AG04449 (cell line): ENCODE measurements around the gene HRG.

Source experiments
- CTCF ChIA-PET: fragments of 350-600 bp; formaldehyde crosslinking; extraction: SDS; loops from one replicate; lab custom pipeline; 2021; ENCODE audit warnings: antibody characterized with exemption; lab: Yijun Ruan, JAX
- POLR2A ChIA-PET: fragments of 400-600, 350-600 bp; formaldehyde crosslinking; extraction: SDS; loops from one replicate; lab custom pipeline; 2020; ENCODE audit warnings: antibody characterized with exemption, inconsistent platforms; lab: Yijun Ruan, JAX
- DNase-seq: peaks from one replicate; pipeline ENCODE4 v3.0.0-alpha.2; 2010; ENCODE audit warnings: low read depth, low spot score
- H3K4me3 ChIP-seq: 2 replicates; pipeline ENCODE4 v1.5.1; 2011; ENCODE audit warnings: low read depth, mild to moderate bottlenecking, control low read depth, low read length
- TF ChIP-seq, protein P1 (sequence below): IDR thresholded peaks from one replicate; pipeline ENCODE4 v1.5.1; 2011; ENCODE audit warnings: mild to moderate bottlenecking, moderate library complexity, low read length, control low read depth, inconsistent platforms; ENCODE audit not compliant: insufficient read depth; ENCODE audit errors: missing control alignments

The HRG gene

DNA sequence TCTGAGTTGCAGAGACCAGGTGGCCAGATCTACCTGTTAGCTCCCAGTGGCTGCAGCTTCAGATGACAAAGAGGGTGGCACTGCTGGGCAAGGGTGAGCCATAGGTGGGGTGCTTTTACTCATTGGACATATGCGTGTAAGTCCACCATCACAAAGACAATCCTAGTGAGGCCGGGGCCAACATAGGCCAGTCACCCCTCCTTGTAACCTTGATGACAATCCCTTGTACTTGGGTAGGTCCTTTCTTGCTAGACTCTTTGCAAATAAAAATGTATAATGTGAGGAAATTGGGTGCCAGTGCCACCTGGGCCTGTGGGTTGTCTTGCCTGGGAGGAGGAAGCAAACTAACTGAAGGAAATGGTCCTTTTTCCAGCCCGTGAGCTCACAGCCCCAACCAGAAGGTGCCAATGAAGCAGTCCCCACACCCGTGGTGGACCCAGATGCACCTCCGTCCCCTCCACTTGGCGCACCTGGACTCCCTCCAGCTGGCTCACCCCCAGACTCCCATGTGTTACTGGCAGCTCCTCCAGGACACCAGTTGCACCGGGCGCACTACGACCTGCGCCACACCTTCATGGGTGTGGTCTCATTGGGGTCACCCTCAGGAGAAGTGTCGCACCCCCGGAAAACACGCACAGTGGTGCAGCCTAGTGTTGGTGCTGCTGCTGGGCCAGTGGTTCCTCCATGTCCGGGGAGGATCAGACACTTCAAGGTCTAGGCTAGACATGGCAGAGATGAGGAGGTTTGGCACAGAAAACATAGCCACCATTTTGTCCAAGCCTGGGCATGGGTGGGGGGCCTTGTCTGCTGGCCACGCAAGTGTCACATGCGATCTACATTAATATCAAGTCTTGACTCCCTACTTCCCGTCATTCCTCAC, 45.4 kb upstream of the HRG start:
- CTCF ChIA-PET: interaction anchor here (1.1 to 2.2 kb wide), 2 partner anchors 11 to 201 kb away, joined by 3 to 11 read pairs; no protein-coding TSS in a partner anchor
- POLR2A ChIA-PET: no interaction called here
- no peak overlapping the region for H3K4me3 ChIP-seq
- DNase-seq: no peak
- TF ChIP-seq, protein P1, sequence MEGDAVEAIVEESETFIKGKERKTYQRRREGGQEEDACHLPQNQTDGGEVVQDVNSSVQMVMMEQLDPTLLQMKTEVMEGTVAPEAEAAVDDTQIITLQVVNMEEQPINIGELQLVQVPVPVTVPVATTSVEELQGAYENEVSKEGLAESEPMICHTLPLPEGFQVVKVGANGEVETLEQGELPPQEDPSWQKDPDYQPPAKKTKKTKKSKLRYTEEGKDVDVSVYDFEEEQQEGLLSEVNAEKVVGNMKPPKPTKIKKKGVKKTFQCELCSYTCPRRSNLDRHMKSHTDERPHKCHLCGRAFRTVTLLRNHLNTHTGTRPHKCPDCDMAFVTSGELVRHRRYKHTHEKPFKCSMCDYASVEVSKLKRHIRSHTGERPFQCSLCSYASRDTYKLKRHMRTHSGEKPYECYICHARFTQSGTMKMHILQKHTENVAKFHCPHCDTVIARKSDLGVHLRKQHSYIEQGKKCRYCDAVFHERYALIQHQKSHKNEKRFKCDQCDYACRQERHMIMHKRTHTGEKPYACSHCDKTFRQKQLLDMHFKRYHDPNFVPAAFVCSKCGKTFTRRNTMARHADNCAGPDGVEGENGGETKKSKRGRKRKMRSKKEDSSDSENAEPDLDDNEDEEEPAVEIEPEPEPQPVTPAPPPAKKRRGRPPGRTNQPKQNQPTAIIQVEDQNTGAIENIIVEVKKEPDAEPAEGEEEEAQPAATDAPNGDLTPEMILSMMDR: no peak

DNA sequence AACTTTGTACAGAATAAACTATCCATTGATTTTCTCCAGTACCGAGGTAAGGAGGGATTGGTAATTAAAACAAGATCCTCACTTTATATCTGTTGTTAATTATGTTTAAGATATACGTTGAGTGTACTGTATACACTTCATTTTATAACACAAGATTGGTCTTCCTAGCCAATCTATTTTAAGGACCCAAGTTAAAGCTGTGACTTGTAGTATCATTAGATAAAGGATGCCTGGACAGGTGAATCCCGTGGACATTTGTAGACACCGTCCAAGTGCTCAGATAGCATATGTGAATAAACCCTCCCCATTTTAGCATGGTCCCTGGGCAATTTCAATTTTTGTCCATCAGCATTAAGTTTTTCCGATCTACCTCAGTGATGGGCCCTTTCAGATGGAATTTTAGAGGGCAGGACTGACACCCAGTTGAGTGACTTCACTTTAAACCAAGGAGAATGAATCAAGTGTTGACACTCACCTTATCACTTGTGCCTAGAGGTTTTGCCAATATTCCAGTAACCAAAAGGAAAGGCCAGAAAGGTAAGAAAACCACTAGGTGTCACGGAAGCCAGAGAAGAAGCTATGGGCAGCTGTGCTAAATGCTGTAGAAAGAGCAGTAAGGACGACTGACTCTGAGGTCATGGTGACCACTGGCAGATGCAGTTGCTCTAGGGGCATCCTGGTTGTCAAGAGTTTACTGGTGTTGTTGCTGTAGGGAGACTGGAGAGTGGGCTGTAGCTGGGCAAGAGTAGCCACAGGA, 43.7 kb upstream of the HRG start:
- no peak for DNase-seq
- ChIA-PET CTCF (interaction anchor here (1.0 to 6.2 kb wide), 3 partner anchors 7 to 36 kb away, joined by 3 to 57 read pairs (median 3); partner anchors contain the start of gene AHSG), POLR2A (no interaction called here)
- TF ChIP-seq, protein P1: no peak
- H3K4me3 ChIP-seq: no peak overlapping the region

DNA sequence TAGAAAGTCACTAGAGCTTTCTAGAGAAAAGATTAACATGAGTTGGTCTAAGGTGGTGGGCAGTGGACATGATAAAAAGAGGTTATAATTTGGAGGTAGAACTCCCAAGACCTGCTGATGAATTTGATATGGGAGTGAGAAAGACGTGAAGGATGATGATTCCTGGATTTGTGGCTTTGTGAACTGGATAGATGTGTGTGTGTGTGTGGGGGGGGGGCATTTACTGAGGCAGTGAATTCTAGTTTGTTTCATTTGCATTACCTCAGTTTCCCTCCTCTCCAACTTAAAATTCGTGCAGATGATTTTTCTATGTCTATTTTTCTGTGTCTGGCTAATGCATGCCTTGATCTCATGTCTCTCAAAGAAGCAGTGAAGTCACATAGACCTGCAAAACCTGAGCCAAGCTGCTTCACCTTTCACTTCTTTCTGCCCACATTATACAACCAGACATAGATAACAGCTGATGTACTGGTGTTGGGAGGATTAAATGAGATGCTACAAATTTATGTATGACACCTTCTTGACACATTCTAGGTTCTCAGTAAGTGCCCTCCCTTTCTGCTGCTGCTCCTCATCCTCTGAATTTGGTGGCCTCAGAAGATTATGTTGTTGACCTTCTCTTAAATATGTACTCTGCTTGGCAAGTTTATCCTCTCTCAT, 43.0 kb upstream of the HRG start:
- H3K4me3 ChIP-seq: no peak overlapping the region
- CTCF ChIA-PET: interaction anchor here (1.0 to 6.2 kb wide), 2 partner anchors 7 to 37 kb away, joined by 3 to 57 read pairs; partner anchors contain the start of gene AHSG

DNA sequence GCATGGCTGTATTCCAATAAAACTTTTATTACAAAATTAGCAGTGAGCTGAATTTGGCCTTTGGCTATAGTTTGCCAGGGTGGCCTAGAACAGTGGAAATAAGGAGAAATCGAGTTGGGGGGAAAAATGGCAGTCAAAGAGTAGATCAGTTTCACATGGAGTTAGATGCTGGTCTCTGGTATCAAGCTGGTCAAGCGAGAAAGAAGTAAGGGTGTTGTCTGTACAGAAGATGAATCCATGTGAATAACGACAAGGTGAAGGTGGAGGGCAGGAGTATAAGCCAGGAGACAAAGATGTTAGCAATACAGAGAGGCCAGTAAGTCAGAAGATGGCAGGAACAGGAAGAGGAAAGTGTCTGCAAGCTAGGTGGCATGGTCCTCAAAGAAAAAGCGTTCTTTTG, 41.2 kb upstream of the HRG start:
- ChIA-PET POLR2A (no interaction called here), CTCF (interaction anchor here (6.2 kb wide), 1 partner anchor 9 kb away, joined by 57 read pairs; the partner anchor contains the start of gene AHSG)
- TF ChIP-seq, protein P1: no peak
- H3K4me3 ChIP-seq: no peak overlapping the region
- DNase-seq: no peak

More for the DNA sequence above, 43.0 kb upstream of the HRG start:
- TF ChIP-seq, protein P1: no peak
- DNase-seq: no peak
- POLR2A ChIA-PET: no interaction called here

DNA sequence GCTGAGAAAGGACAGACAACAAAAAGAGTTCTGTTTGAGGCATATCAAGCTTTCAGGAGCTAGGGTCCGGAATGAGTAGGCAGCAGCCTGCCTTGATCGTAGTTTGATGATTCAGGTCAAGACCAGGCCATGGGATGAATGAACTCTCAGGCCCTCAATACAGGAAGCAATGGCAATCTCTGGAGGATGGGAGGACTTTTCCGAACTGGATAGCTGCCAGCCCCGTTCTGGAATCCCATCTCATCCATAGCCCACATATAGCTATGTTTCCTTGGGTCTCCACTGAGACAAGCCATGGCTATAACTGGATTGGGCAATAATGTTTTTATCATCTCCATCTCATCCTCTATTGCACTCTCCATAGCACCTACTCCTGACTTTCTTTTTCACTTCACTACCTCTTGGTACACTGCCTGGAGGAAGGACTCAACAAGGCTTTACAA, 40.2 kb upstream of the HRG start:
- no peak for DNase-seq
- no peak overlapping the region for H3K4me3 ChIP-seq
- TF ChIP-seq, protein P1: no peak
- CTCF ChIA-PET: interaction anchor here (6.2 kb wide), 1 partner anchor 10 kb away, joined by 57 read pairs; the partner anchor contains the start of gene AHSG
- POLR2A ChIA-PET: no interaction called here
